Measurements from ENCODE around the gene RGP1.

RGP1 gene

GRCh38 chr9:35748858-35749514 lies at the start of gene RGP1, which contains the start of gene GBA2:
Gene RGP1 (plus strand): TSS chr9:35749287. CDS start chr9:35749756, 469 bp downstream.
Gene GBA2 (minus strand): TSS chr9:35749228. CDS start chr9:35748704, 524 bp downstream.
- DNase-seq, result peak; percentile 69

- no peak for DNase-seq
These were observed 49.1 kb upstream of the RGP1 start for GRCh38 chr9:35700031-35700430.

- DNase-seq, result no peak
These were observed 48.1 kb upstream of the RGP1 start for GRCh38 chr9:35700942-35701341.

- no peak for DNase-seq
These were observed 46.4 kb upstream of the RGP1 start for GRCh38 chr9:35702696-35703095.

DNA sequence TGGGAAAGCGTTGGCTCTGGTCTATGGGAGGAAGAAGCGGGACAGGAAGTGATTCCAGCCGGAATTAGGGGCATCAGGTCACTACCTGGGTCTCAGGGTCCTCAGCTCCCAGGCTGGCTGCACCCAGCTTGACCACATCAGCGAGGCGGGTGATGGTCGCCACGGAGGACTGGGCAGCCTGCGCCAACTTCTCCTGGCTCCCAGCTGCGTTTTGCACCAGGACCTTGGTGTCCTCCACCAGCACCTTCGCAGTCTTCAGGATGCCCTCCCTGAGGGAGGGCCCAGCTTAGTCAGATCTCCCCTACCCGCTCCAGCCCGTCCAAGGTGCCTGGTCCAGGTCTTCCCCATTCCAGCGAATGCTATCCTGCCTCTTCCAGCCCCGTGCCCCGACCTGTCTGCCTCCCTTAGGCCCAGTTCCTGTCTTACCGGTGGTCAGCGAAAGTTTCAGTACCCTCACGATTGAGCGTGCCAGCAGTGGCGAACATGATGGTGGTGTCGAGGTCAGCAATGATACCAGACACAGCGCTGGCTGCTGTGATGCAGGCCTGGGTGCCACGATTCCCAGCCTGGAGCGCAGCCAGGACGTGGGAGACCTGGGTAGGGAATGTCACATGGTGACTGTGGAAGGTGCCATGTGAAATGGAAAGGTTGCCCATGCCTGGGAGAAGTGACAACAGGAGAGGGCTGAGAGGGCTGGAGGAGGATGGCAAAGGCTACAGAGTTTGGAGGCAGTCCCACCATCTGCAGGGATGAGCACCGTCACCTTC lies 45.0 kb upstream of the RGP1 start:
- DNase-seq, result no peak

- DNase-seq, result no peak
These were observed 43.7 kb upstream of the RGP1 start for GRCh38 chr9:35705372-35705771.

DNA sequence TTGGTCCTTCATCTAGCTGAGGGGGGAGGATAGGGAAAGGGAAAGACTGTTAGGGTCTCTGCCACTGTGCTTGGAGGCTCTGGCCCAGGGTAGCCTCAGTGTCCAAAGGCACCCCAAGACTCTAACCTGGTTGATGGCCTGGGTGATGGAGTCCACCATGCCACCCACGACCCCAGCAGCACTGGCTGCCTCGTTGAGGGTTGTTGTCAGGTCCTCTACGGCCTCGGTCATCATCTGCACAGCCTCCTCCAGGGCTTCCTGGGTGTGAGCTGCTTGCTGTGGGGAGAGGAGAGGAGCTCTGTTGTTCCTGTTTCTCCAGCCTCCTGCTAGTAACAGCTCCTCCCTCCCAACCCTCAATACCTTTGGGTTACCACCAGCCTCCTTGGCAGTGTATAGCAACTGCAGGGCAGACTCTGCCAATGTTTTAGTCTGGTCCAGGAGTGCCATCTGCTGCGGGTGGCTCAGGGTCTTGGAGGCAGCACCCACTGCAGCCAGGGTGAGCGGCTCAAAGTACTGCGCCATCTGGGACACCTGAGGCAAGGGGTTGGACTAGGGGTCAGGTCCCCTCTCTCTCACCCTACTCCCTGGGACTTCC lies 43.2 kb upstream of the RGP1 start:
- no peak for DNase-seq

DNA sequence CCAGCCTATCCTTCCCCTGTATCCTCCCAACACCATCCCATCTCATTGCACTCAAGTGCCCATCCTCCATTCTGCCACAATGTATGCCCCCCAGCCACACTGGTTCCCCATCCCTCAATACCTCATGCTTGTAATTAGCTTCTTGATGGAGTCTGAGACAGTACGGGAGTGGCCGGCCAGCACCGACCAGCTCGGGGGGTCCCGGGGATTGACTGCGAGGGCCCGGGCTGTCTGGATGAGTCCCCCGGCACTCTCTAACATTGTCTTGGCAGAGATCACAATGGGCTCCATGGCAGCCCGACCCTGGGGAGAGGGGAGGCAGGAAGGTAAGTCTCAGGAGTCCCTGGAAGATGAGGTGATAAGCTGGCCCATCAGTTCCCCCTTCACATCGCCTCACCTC lies 42.1 kb upstream of the RGP1 start:
- DNase-seq, result no peak

- no peak for DNase-seq
These were observed 40.9 kb upstream of the RGP1 start for GRCh38 chr9:35708146-35708545.

GRCh38 chr9:35710818-35711500 lies 38.1 kb upstream of the RGP1 start:
- no peak for DNase-seq

DNA sequence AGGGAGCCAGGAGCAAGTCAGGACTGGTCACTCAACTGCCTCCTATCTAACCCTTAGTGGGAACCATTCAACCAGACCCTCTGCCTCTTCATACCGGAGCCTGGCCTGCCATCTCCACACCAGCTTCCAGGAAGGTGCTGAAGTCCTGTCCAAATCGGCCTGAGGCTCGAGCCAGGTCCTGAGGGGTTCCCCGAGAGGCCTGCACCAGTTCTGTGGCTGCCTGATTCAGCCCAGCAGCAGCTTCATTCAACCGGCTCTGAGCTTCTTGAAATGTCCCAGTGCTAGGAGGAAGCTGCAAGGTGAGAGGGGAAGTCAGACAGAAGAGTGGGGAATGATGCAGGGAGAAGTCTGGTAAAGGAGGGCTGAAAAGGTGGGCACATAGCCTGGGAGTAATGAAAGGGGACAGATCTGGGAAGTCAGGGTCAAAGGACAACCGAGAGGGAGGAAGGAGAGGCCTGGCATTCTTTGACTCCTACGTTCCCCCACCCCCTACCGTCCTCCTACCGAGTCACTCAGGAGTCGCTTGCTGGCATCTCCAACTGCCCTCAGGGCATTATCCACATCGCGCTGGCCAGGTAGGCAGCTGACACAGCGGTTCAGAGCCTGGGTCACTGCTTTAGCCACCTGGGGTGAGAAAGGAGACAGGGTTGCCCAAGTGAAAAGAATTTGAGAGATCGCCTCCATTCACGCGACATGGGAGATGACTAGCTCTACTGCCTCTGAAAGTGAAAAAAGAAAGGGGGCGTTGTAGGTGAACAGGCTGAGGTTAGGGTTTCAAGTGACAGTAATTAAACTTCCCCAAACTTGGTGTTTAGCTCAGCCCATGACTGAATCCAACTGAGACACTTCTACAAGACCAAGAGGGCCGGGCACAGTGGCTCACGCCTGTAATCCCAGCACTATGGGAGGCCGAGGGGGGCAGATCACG lies 37.3 kb upstream of the RGP1 start:
- no peak for DNase-seq

DNA sequence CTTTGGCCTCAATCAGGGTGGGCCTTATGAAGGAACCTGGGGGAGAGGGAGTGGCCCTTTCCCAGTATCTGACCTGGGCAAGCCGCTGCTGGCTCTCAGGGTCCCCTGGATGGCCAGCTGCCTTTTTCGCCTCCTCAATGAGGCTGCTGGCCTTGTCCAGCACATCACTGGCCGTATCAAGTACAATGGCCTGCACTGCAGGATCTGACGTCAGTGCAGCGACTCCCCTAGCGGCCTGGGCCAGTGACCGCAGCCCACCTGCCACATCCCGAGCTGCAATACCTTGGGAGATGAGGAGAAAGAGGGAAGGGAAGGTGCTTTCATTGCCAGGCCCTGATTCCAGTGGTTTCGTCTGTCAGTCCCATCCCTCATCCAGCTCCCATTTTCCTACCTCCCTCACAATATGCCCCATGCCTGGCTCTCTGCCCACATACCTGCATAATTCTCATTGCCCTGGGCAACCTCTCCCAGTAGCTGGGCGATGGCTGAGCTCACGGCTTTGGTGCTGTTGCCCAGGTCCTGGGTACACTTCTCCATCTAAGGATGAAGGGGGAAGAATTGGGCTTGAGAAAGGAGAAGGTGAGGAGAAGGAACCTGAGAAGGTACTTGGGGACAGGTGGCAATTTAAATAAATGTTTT lies 36.2 kb upstream of the RGP1 start:
- DNase-seq, result no peak

DNA sequence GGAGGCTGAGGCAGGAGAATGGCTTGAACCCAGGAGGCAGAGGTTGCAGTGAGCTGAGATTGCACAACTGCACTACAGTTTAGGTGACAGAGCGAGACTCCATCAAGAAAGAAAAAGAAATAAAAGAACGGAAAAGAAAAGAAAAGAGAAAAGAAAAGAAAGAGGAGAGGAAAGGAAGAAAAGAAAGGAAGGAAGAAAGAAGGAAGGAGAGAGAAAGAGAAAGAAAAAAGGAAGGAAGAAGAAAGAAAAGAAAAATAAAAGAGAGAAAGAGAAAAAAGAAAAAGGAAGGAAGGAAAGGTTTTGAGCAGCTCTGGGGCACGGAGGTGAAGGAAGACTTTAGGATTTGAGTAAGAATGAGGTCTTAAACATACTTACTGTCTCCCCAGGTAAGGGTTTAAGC lies 35.5 kb upstream of the RGP1 start:
- no peak for DNase-seq

DNA sequence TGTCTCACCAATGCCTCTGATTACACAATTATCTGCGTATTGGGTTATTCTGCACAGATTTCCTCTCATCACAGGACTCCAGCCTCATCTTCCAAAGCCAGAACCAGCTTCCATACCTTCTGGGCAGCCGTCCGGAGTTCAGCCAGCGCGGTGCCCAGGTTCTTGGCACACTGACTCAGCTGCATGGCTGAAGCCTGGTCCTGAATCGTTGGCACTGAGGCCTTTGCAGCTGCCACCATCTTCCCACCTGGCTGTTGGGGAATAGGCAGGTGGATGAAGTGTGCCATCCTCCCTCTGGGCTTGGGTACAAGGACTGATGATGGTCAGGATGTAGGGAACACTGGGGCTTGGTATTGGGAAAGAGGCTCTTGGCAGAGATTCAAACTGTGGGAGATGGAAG lies 35.0 kb upstream of the RGP1 start:
- no peak for DNase-seq

DNA sequence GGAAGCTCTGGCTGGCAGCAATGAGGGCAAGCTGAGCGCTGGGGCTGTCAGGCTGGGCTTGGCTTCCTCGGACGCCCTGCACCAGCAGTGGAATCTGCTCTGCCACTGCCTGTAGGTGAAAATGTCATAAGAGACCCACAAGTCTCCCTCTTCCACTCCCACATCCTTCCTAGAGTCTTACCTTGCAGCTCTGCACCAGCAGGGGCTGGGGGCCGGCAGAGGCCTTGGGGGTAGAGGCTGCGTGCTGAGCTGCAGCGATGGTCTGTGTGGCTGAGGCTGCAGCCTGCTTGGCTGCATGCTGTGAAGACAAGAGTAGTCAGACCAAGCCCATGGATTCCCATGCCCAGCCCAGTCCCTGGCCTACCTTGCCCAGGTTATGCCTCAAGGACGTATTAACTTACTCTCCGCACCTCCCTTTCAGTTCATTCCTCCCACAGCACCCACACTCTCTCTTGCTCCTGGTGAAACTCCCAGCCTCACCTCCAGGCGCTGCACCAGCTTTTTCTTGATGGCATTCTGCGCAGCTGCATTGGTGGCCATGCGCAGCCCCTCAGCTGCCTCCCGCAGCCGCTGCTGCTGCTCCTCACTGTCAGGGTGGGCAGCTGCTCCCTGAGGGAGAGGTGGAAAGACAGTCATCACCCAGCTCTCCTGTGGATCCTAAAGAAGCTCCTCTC lies 34.4 kb upstream of the RGP1 start:
- DNase-seq, result no peak

DNA sequence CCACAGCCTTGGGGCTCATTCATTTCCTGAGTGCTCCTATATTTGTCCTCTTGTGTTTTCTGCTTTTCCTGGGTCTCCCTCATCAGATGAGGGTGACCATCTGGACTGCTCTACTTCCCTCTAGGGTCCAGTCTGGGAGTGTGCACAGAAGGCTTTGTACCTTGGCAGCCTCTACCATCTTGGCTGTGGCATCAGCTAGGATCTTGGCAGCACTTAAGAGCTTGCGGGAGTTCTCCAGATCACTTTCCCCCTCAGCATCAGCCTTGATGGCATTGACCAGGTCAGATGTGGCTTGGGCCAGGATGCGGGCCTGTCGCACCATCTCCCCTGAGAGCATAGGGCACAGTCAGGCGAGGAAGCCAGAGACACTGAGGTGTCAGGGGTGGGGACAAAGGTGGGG lies 32.9 kb upstream of the RGP1 start:
- DNase-seq, result no peak

DNA sequence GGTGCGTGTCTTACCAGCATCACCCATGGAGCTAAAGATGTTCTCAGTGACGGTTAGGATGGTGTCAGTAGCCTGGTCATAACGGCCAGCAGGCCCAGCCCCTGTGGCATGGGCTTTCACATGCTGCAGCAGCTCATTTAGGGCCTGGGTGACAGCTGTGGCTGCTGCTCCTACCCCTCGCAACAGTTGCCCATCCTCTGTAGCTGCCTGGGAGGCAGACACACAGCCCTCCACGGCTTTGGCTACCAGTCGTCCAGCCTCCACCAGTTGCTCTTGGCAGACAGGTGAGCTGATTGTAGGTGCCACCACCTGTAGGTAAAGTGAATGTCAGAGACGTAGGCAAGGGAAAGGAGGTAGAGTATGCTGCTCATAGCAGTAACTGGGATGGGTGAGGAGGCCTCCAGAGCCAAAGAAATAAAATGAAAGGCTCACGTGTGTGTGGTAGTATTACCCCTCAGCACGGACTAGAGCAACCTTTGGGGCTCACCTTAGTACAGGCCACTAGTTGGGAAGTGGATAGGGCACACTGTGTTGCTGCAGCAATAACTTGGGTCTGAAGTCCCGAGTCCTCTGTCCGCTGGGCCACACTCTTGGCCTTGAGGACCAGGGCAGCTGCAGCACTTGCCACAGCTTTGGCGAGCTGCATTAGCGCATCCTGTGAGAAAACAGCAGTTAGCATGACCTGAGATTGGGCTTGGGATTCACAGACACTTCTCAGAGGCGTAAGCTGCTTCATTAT lies 31.8 kb upstream of the RGP1 start:
- no peak for DNase-seq

- no peak for DNase-seq
These were observed 30.2 kb upstream of the RGP1 start for GRCh38 chr9:35718721-35719511.

- no peak for DNase-seq
These were observed 29.5 kb upstream of the RGP1 start for GRCh38 chr9:35719546-35719945.

GRCh38 chr9:35723426-35723825 lies 25.7 kb upstream of the RGP1 start:
- no peak for DNase-seq

Measured in NCI-H1105 (cell line).